ENCODE data around the gene RAPSN.

The RAPSN gene

GRCh38 chr11:47399860-47400767, 48.8 kb downstream of the RAPSN start:
- TF ChIP-seq GATA2 (IDR thresholded peaks at IDR 0.05; ENCODE audit: low read depth, low read length) (no peak), GATA3 (IDR thresholded peaks at IDR 0.05; ENCODE audit: low read depth, low read length) (no peak)

GRCh38 chr11:47398551-47398950, 50.4 kb downstream of the RAPSN start:
- TF ChIP-seq GATA3 (IDR thresholded peaks at IDR 0.05; ENCODE audit: low read depth, low read length), result no peak

GRCh38 chr11:47398011-47398410, 50.9 kb downstream of the RAPSN start:
- TF ChIP-seq GATA2 (IDR thresholded peaks at IDR 0.05; ENCODE audit: low read depth, low read length) (no peak), GATA3 (IDR thresholded peaks at IDR 0.05; ENCODE audit: low read depth, low read length) (no peak)

- no peak for TF ChIP-seq GATA2 (IDR thresholded peaks at IDR 0.05; ENCODE audit: low read depth, low read length)
- no peak for TF ChIP-seq GATA3 (IDR thresholded peaks at IDR 0.05; ENCODE audit: low read depth, low read length)
These were observed 53.0 kb downstream of the RAPSN start for GRCh38 chr11:47396049-47396320.

GRCh38 chr11:47395223-47396048, 53.5 kb downstream of the RAPSN start:
- TF ChIP-seq GATA2 (IDR thresholded peaks at IDR 0.05; ENCODE audit: low read depth, low read length) (no peak), GATA3 (IDR thresholded peaks at IDR 0.05; ENCODE audit: low read depth, low read length) (no peak)

GRCh38 chr11:47394322-47395222, 54.4 kb downstream of the RAPSN start:
- no peak for TF ChIP-seq GATA3 (IDR thresholded peaks at IDR 0.05; ENCODE audit: low read depth, low read length)
- no peak for TF ChIP-seq GATA2 (IDR thresholded peaks at IDR 0.05; ENCODE audit: low read depth, low read length)

GRCh38 chr11:47394050-47394321, 55.0 kb downstream of the RAPSN start:
- TF ChIP-seq GATA3 (IDR thresholded peaks at IDR 0.05; ENCODE audit: low read depth, low read length) (no peak), GATA2 (IDR thresholded peaks at IDR 0.05; ENCODE audit: low read depth, low read length) (no peak)

GRCh38 chr11:47393163-47394049, 55.5 kb downstream of the RAPSN start:
- TF ChIP-seq GATA2 (IDR thresholded peaks at IDR 0.05; ENCODE audit: low read depth, low read length) (no peak), GATA3 (IDR thresholded peaks at IDR 0.05; ENCODE audit: low read depth, low read length) (no peak)

- TF ChIP-seq GATA2 (IDR thresholded peaks at IDR 0.05; ENCODE audit: low read depth, low read length) (no peak), GATA3 (IDR thresholded peaks at IDR 0.05; ENCODE audit: low read depth, low read length) (no peak)
These were observed 56.3 kb downstream of the RAPSN start for GRCh38 chr11:47392546-47393162.

- TF ChIP-seq GATA3 (IDR thresholded peaks at IDR 0.05; ENCODE audit: low read depth, low read length), result no peak
- TF ChIP-seq GATA2 (IDR thresholded peaks at IDR 0.05; ENCODE audit: low read depth, low read length), result no peak
These were observed 57.1 kb downstream of the RAPSN start for GRCh38 chr11:47391711-47392432.

GRCh38 chr11:47391077-47391583, 57.8 kb downstream of the RAPSN start:
- TF ChIP-seq GATA3 (IDR thresholded peaks at IDR 0.05; ENCODE audit: low read depth, low read length) (no peak), GATA2 (IDR thresholded peaks at IDR 0.05; ENCODE audit: low read depth, low read length) (no peak)

GRCh38 chr11:47390422-47390760, 58.5 kb downstream of the RAPSN start:
- no peak for TF ChIP-seq GATA3 (IDR thresholded peaks at IDR 0.05; ENCODE audit: low read depth, low read length)
- TF ChIP-seq GATA2 (IDR thresholded peaks at IDR 0.05; ENCODE audit: low read depth, low read length), result no peak
